Glutamatergic neuron (in vitro differentiated cells): Measurements from ENCODE around the gene KIAA1217. TPM values are rescaled to one million over a fixed set of nuclear protein-coding genes. Genes with fewer than 3 reads are reported as not detected.

ENCODE experiments used
- DNase-seq: peaks from one replicate; pipeline ENCODE4 v3.0.0; 2022
- H3K27ac Mint-ChIP-seq: one replicate; pipeline ENCODE4 v1.8.0; 2020; ENCODE audit warnings: mild to moderate bottlenecking, mixed read lengths, inconsistent platforms; ENCODE audit not compliant: unreplicated experiment
- H3K27me3 Mint-ChIP-seq: one replicate; pipeline ENCODE4 v1.8.0; 2020; ENCODE audit warnings: mild to moderate bottlenecking, moderate library complexity, mixed read lengths, inconsistent platforms; ENCODE audit not compliant: unreplicated experiment
- H3K36me3 Mint-ChIP-seq: one replicate; pipeline ENCODE4 v1.8.0; 2020; ENCODE audit warnings: mild to moderate bottlenecking, mixed read lengths, inconsistent platforms; ENCODE audit not compliant: unreplicated experiment
- H3K4me1 Mint-ChIP-seq: one replicate; pipeline ENCODE4 v1.8.0; 2020; ENCODE audit warnings: mild to moderate bottlenecking, low read depth, mixed read lengths, inconsistent platforms; ENCODE audit not compliant: unreplicated experiment
- H3K4me3 Mint-ChIP-seq: one replicate; pipeline ENCODE4 v1.8.0; 2020; ENCODE audit warnings: mild to moderate bottlenecking, mixed read lengths, inconsistent platforms; ENCODE audit not compliant: unreplicated experiment
- H3K9me3 Mint-ChIP-seq: one replicate; pipeline ENCODE4 v1.8.0; 2020; ENCODE audit warnings: mild to moderate bottlenecking, moderate library complexity, mixed read lengths, inconsistent platforms; ENCODE audit not compliant: unreplicated experiment
- total RNA-seq: library from RNA; stranded (reverse); fragmentation: NEBNext Ultra II Directional; extraction: Animal tissue kit (Norgen Biotek cat#: 25700); gene quantifications from one replicate; pipeline ENCODE4 v1.2.1, GENCODE V29; 2021; ENCODE audit not compliant: unreplicated experiment
- TF ChIP-seq, protein P1 (sequence below): fragments of 200-600 bp; sonication (generic); IDR thresholded peaks from one replicate; pipeline ENCODE4 v1.5.0; 2021; ENCODE audit not compliant: partially characterized antibody, unreplicated experiment

KIAA1217 gene
- total RNA-seq, 1 donor from 2014 or later = 4.4 TPM

DNA sequence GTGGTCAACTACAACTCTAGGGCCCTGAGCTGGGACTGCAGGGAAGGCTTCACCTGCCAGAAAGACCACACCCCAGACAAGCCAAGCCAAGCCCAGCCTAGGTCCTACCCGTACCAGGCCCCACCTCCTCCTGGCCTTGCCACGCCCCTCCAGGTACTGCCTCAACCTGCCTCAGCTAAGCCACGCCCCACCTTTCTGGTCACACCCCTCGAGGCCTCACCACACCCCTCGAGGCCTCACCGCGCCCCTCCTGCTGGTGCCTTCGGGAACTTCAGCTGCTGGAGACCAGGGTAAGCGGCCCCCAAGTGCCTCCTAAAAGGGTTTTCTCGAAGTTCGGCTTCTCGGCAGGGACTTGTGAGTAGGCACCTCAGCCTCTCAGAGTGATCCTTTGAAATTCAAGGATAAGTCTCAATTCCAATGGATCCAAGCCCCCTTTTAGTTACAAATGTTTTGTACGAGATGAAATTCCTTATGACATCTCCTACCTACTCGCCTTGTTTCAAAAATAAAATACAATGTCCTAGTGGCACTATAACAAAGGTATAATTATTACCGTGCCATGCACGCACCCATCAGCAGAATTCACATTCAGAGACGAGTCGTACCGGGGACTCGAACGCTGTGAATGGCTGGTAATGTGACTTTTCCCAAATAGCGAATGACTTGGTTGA, 343.5 kb downstream of the KIAA1217 start:
- Mint-ChIP-seq H3K27me3 (peaks cover 3% of the 10 kb centered on the region), H3K4me3 (no peak overlapping the region), H3K9me3 (no peaks in the 10 kb centered on the region), H3K4me1 (no peaks in the 10 kb centered on the region), H3K36me3 (no peaks in the 10 kb centered on the region), H3K27ac (no peak overlapping the region)
- peak; percentile 32 for DNase-seq
- TF ChIP-seq, protein P1, sequence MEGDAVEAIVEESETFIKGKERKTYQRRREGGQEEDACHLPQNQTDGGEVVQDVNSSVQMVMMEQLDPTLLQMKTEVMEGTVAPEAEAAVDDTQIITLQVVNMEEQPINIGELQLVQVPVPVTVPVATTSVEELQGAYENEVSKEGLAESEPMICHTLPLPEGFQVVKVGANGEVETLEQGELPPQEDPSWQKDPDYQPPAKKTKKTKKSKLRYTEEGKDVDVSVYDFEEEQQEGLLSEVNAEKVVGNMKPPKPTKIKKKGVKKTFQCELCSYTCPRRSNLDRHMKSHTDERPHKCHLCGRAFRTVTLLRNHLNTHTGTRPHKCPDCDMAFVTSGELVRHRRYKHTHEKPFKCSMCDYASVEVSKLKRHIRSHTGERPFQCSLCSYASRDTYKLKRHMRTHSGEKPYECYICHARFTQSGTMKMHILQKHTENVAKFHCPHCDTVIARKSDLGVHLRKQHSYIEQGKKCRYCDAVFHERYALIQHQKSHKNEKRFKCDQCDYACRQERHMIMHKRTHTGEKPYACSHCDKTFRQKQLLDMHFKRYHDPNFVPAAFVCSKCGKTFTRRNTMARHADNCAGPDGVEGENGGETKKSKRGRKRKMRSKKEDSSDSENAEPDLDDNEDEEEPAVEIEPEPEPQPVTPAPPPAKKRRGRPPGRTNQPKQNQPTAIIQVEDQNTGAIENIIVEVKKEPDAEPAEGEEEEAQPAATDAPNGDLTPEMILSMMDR = peak; percentile 43

DNA sequence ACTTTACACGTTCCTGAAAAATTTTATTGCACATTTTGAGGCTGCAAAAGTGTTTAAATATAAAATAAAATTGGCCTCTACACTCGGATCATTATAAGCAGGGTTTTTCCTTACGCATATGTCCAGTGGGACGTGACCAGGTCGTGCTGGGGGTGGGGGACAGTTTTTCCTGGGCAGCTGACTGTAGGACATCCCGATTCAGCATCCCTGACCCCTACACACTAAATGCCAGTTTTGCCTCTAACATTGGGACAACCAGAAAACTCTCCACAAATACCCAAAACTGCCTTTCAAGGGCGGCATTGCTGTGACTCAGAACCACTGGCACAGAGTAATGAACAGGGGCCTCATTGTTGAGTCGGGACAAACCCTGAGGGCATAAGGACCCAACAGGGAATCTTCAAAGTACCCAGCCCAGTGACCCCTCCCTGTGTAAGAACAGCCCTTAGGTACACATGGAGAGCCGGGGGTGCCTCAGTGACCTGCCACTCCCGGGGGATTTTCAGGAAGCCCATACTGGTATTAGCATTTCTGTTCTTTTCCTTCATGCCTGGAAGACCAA, 344.2 kb downstream of the KIAA1217 start:
- no peaks in the 10 kb centered on the region for H3K4me1 Mint-ChIP-seq
- H3K36me3 Mint-ChIP-seq = no peaks in the 10 kb centered on the region
- no peak for DNase-seq
- peaks cover 3% of the 10 kb centered on the region for H3K27me3 Mint-ChIP-seq
- H3K27ac Mint-ChIP-seq = no peak overlapping the region
- H3K9me3 Mint-ChIP-seq = peaks cover 2% of the 10 kb centered on the region
- TF ChIP-seq, protein P1 = no peak
- H3K4me3 Mint-ChIP-seq = no peak overlapping the region

DNA sequence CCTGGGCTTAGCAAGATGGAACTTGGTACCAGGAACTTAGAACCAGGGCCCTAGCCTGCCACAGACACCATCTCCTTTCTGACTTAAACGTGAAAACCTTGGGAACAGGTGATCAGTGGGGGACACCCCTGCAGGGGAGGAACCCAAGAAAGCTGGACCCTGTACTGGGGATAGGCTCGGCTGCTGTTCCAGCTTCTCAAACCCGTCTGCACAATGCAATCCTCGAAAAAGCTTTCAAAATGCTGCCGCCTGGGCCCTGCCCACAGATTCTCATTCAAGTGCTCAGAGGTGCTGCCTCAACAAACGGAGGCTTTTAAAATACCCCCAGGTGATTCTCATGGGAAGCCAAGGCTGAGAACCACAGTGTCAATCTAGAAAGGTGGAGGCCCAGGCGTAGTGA, 345.1 kb downstream of the KIAA1217 start:
- Mint-ChIP-seq H3K27ac (no peak overlapping the region), H3K36me3 (no peaks in the 10 kb centered on the region), H3K4me1 (no peaks in the 10 kb centered on the region), H3K27me3 (peaks cover 3% of the 10 kb centered on the region), H3K4me3 (no peak overlapping the region), H3K9me3 (peaks cover 2% of the 10 kb centered on the region)
- TF ChIP-seq, protein P1 = no peak
- DNase-seq = no peak

DNA sequence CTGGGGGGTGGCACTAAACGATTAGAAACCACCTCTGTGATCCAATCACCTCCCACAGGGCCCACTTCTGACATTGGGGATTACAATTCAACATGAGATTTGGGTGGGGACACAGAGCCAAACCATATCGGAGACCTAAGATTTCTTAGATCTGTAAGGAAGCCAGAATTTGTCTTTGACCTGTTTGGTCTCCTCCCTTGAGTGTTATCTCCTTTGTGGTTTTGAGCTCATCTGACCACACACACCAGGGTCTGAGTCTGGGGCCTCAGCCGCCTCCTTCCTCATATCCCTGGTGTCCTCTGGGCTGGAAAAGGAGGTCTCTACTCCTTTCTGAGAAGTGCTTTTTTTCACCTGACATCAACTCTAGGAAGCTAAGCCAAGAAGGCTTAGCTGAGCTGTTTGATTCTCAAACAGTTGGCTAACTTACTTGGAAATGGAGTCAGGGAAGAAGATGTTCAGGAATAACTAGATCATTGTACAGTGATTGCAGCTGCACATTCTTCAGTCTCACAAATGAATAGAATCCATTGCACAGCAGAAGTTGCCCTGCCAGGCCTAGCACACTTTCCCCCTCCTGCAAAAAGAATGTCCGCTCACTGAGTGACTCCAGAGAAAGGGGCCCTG, 347.3 kb downstream of the KIAA1217 start:
- H3K4me3 Mint-ChIP-seq = no peak overlapping the region
- H3K27ac Mint-ChIP-seq = no peak overlapping the region

More for the DNA sequence above, 347.3 kb downstream of the KIAA1217 start:
- no peak for DNase-seq
- Mint-ChIP-seq H3K27me3 (no peaks in the 10 kb centered on the region), H3K9me3 (peaks cover 2% of the 10 kb centered on the region), H3K4me1 (no peaks in the 10 kb centered on the region), H3K36me3 (peaks cover 12% of the 10 kb centered on the region)
- TF ChIP-seq, protein P1 = no peak
